ENCODE results near the gene MACROD2. TPM values are rescaled to one million over a fixed set of nuclear protein-coding genes. Genes with fewer than 3 reads are reported as not detected.

MACROD2 gene
- total and polyA plus RNA-seq, 4 donors, result 0.66 to 10.5 (median 3.3) TPM

DNA sequence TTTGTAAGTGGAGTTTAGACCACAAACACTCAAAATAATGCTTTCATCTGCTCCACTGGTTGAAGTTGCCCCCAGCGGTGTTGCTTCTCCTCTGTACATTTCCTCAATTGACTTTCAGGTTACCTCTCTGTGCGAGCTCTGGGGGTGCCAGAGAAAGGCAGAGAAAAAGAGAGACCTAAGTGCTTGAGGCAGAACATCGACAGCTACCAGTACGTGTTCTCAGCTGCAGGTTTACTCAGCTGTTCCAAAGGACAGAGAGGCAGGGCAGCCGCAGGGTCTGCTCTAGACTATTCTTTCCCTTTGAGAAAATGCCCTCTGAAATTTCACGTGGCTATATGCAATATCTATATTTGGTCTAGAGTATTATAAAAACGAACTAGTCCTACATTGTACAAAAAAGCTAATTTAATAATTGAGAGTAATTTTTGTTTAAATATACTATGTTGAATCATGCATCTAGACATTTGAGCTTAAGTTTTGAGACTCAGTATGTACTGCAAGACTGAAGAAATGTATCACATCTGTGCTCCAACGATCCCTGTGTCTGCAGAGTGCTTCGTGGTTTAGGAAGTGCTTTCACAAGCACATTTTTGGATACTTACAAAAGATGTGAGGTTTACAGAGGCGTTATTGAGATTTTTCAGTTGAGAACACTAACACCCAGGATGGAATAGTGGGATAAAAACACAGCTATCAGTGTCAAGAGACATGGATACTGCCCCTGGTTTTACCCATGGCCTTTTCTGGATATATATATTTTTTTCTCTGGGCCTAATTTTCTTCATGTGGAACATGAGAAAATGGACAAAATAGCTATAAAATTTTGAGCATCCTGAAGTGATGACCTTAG lies 795.7 kb downstream of the MACROD2 start:
- 82% methylated on average over 10 of the region's 10 CpGs for whole genome bisulfite sequencing

DNA sequence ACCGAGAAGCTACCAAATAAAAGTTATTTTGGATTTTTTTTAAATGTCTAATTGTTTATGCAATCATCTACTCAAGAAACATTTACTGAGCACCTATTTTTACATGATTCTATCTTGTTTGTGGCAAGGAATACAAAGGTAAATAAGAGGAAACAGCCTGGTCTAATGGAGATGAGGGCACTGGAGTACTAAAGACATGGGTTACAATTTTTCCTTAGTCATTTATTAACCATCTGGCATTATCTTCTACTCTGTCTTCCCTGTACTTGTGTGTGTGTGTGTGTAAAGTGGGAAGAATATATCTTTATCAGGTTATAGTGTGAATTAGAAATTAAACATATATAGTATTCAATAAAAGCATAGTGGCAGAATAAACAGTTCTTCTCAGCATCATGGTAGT lies 797.6 kb downstream of the MACROD2 start:
- Histone ChIP-seq H3K27ac (ENCODE audit: low read depth in 1 of 2, low read length in 2 of 2) (no peak overlapping the region), H3K9me3 (ENCODE audit: control insufficient read depth in 4 of 4, low read length in 3 of 4) (peaks cover 0 to 3% (median 0%) of the 10 kb centered on the region in 4 donors), H3K36me3 (ENCODE audit: control insufficient read depth in 4 of 4, insufficient read depth in 3 of 4, low read depth in 1 of 4, low read length in 3 of 4) (no peaks in the 10 kb centered on the region), H3K27me3 (ENCODE audit: control insufficient read depth in 4 of 4, insufficient read depth in 4 of 4, low read length in 3 of 4) (no peaks in the 10 kb centered on the region), H3K4me1 (ENCODE audit: control insufficient read depth in 4 of 4, insufficient read depth in 4 of 4, low read length in 3 of 4) (no peaks in the 10 kb centered on the region), H3K9ac (ENCODE audit: low read depth in 1 of 2, low read length in 2 of 2) (no peak overlapping the region), H3K4me3 (ENCODE audit: low read depth in 1 of 3, low read length in 3 of 3) (no peak overlapping the region)
- TF ChIP-seq FOXA1 (IDR thresholded peaks at IDR 0.05), result no peak
- TF ChIP-seq, protein P1, sequence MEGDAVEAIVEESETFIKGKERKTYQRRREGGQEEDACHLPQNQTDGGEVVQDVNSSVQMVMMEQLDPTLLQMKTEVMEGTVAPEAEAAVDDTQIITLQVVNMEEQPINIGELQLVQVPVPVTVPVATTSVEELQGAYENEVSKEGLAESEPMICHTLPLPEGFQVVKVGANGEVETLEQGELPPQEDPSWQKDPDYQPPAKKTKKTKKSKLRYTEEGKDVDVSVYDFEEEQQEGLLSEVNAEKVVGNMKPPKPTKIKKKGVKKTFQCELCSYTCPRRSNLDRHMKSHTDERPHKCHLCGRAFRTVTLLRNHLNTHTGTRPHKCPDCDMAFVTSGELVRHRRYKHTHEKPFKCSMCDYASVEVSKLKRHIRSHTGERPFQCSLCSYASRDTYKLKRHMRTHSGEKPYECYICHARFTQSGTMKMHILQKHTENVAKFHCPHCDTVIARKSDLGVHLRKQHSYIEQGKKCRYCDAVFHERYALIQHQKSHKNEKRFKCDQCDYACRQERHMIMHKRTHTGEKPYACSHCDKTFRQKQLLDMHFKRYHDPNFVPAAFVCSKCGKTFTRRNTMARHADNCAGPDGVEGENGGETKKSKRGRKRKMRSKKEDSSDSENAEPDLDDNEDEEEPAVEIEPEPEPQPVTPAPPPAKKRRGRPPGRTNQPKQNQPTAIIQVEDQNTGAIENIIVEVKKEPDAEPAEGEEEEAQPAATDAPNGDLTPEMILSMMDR (IDR thresholded peaks at IDR 0.05; ENCODE audit: low read depth, low read length, missing input control), result no peak
- TF ChIP-seq, protein P2, sequence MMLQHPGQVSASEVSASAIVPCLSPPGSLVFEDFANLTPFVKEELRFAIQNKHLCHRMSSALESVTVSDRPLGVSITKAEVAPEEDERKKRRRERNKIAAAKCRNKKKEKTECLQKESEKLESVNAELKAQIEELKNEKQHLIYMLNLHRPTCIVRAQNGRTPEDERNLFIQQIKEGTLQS (IDR thresholded peaks at IDR 0.05), result no peak
- TF ChIP-seq, protein P3, sequence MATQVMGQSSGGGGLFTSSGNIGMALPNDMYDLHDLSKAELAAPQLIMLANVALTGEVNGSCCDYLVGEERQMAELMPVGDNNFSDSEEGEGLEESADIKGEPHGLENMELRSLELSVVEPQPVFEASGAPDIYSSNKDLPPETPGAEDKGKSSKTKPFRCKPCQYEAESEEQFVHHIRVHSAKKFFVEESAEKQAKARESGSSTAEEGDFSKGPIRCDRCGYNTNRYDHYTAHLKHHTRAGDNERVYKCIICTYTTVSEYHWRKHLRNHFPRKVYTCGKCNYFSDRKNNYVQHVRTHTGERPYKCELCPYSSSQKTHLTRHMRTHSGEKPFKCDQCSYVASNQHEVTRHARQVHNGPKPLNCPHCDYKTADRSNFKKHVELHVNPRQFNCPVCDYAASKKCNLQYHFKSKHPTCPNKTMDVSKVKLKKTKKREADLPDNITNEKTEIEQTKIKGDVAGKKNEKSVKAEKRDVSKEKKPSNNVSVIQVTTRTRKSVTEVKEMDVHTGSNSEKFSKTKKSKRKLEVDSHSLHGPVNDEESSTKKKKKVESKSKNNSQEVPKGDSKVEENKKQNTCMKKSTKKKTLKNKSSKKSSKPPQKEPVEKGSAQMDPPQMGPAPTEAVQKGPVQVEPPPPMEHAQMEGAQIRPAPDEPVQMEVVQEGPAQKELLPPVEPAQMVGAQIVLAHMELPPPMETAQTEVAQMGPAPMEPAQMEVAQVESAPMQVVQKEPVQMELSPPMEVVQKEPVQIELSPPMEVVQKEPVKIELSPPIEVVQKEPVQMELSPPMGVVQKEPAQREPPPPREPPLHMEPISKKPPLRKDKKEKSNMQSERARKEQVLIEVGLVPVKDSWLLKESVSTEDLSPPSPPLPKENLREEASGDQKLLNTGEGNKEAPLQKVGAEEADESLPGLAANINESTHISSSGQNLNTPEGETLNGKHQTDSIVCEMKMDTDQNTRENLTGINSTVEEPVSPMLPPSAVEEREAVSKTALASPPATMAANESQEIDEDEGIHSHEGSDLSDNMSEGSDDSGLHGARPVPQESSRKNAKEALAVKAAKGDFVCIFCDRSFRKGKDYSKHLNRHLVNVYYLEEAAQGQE (IDR thresholded peaks at IDR 0.05), result no peak
- no peak for TF ChIP-seq GABPA (IDR thresholded peaks at IDR 0.05 in 1 of 2, conservative IDR thresholded peaks at IDR 0.05 in 1 of 2)
- TF ChIP-seq SP1 (IDR thresholded peaks at IDR 0.05), result no peak
- TF ChIP-seq HNF4G (IDR thresholded peaks at IDR 0.05), result no peak
- no peak for TF ChIP-seq EGR1 (IDR thresholded peaks at IDR 0.05; ENCODE audit: low read depth in 2 of 2)
- no peak for TF ChIP-seq JUND (IDR thresholded peaks at IDR 0.05)
- no peak for TF ChIP-seq RAD21 (IDR thresholded peaks at IDR 0.05)
- 75% methylated on average over 1 of the region's 1 CpG for WGBS
- DNase-seq (ENCODE audit: low spot score), result no peak

More for the DNA sequence above, 795.7 kb downstream of the MACROD2 start:
- no peak overlapping the region for H3K27ac ChIP-seq (ENCODE audit: low read depth in 1 of 2, low read length in 2 of 2)
- no peaks in the 10 kb centered on the region for H3K36me3 ChIP-seq (ENCODE audit: control insufficient read depth in 4 of 4, insufficient read depth in 3 of 4, low read depth in 1 of 4, low read length in 3 of 4)
- H3K9ac ChIP-seq (ENCODE audit: low read depth in 1 of 2, low read length in 2 of 2), result no peak overlapping the region
- H3K27me3 ChIP-seq (ENCODE audit: control insufficient read depth in 4 of 4, insufficient read depth in 4 of 4, low read length in 3 of 4), result no peaks in the 10 kb centered on the region
- TF ChIP-seq FOXA1 (IDR thresholded peaks at IDR 0.05) (no peak), TAF1 (conservative IDR thresholded peaks at IDR 0.05) (no peak), JUND (IDR thresholded peaks at IDR 0.05) (no peak), FOXA2 (IDR thresholded peaks at IDR 0.05) (no peak), RAD21 (IDR thresholded peaks at IDR 0.05) (no peak), GABPA (IDR thresholded peaks at IDR 0.05 in 1 of 2, conservative IDR thresholded peaks at IDR 0.05 in 1 of 2) (no peak), EGR1 (IDR thresholded peaks at IDR 0.05; ENCODE audit: low read depth in 2 of 2) (no peak), RXRA (IDR thresholded peaks at IDR 0.05) (no peak), NR2F2 (IDR thresholded peaks at IDR 0.05) (no peak)
- TF ChIP-seq, protein P3 (IDR thresholded peaks at IDR 0.05), result no peak
- TF ChIP-seq, protein P4, sequence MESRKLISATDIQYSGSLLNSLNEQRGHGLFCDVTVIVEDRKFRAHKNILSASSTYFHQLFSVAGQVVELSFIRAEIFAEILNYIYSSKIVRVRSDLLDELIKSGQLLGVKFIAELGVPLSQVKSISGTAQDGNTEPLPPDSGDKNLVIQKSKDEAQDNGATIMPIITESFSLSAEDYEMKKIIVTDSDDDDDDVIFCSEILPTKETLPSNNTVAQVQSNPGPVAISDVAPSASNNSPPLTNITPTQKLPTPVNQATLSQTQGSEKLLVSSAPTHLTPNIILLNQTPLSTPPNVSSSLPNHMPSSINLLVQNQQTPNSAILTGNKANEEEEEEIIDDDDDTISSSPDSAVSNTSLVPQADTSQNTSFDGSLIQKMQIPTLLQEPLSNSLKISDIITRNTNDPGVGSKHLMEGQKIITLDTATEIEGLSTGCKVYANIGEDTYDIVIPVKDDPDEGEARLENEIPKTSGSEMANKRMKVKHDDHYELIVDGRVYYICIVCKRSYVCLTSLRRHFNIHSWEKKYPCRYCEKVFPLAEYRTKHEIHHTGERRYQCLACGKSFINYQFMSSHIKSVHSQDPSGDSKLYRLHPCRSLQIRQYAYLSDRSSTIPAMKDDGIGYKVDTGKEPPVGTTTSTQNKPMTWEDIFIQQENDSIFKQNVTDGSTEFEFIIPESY (IDR thresholded peaks at IDR 0.05), result no peak
- no peak for DNase-seq (ENCODE audit: low spot score)
- H3K4me3 ChIP-seq (ENCODE audit: low read depth in 1 of 3, low read length in 3 of 3), result no peak overlapping the region
- H3K4me1 ChIP-seq (ENCODE audit: control insufficient read depth in 4 of 4, insufficient read depth in 4 of 4, low read length in 3 of 4), result no peaks in the 10 kb centered on the region
- H3K9me3 ChIP-seq (ENCODE audit: control insufficient read depth in 4 of 4, low read length in 3 of 4), result peaks cover 0 to 3% (median 0%) of the 10 kb centered on the region in 4 donors

Measured in liver (tissue), 9 donors.